Measurements from ENCODE around the gene CNIH3.

CNIH3 gene

DNA sequence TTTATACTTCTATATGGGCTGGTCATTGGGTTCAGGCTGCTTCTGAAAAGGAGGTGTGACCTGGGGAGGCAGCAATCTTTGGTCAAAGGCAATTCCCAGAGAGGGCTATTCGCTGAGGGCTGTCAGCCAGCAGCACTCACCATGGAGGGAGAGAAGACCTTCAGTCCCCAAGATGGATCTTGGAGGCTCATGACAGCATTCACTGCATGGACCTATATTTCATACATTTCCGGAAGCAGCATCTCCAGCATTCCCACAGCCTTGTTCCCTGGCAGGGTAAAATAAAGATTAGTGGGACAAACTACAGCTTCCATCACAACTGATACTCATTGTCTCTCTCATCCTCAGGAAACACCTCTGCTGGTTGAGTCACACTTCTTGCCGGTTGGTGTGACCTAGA lies 146.6 kb downstream of the CNIH3 start:
- no peaks in the 10 kb centered on the region for H3F3A ChIP-seq (ENCODE audit: insufficient read depth)
- H3K9me3 ChIP-seq (ENCODE audit: insufficient read depth, low read length), result peaks cover 10% of the 10 kb centered on the region; the same call in 1 of the 2 replicates
- H4K20me1 ChIP-seq (ENCODE audit: low read depth, low read length), result no peaks in the 10 kb centered on the region
- H3K4me2 ChIP-seq (ENCODE audit: low read depth, low read length, poor library complexity, severe bottlenecking), result no peak overlapping the region
- H3K9me2 ChIP-seq (replicated peaks; ENCODE audit: insufficient read depth, low read length), result no peaks in the 10 kb centered on the region
- H3K4me3 ChIP-seq (ENCODE audit: insufficient read depth, low read length, poor library complexity, severe bottlenecking), result no peak overlapping the region
- no peaks in the 10 kb centered on the region for H3K36me3 ChIP-seq (ENCODE audit: low read length)
- no peaks in the 10 kb centered on the region for H3K79me2 ChIP-seq (ENCODE audit: insufficient read depth, low read length)
- H2AFZ ChIP-seq (ENCODE audit: low read depth, low read length, severe bottlenecking), result no peak overlapping the region
- H3K9ac ChIP-seq (ENCODE audit: low read length), result no peak overlapping the region
- TF ChIP-seq EZH2phosphoT487 (conservative IDR thresholded peaks at IDR 0.05; ENCODE audit: low read length) (no peak), CTCF (IDR thresholded peaks at IDR 0.05; ENCODE audit: insufficient read depth, low read length, poor library complexity, severe bottlenecking) (no peak)
- H3K27me3 ChIP-seq (ENCODE audit: low read length), result 0 out of 2 replicates have a peak, but pooled peaks cover 3% of the 10 kb centered on the region
- H3K27ac ChIP-seq (ENCODE audit: low read depth, low read length), result no peak overlapping the region

GRCh38 chr1:224763126-224763775 lies 147.1 kb downstream of the CNIH3 start:
- Histone ChIP-seq H3K27me3 (ENCODE audit: low read length) (0 out of 2 replicates have a peak, but pooled peaks cover 3% of the 10 kb centered on the region), H3K9ac (ENCODE audit: low read length) (no peak overlapping the region), H3K27ac (ENCODE audit: low read depth, low read length) (no peak overlapping the region), H3K9me3 (ENCODE audit: insufficient read depth, low read length) (peaks cover 10% of the 10 kb centered on the region; the same call in 1 of the 2 replicates), H3K4me2 (ENCODE audit: low read depth, low read length, poor library complexity, severe bottlenecking) (no peak overlapping the region), H3K9me2 (replicated peaks; ENCODE audit: insufficient read depth, low read length) (no peaks in the 10 kb centered on the region), H3K79me2 (ENCODE audit: insufficient read depth, low read length) (no peaks in the 10 kb centered on the region), H3F3A (ENCODE audit: insufficient read depth) (no peaks in the 10 kb centered on the region), H2AFZ (ENCODE audit: low read depth, low read length, severe bottlenecking) (no peak overlapping the region), H3K4me3 (ENCODE audit: insufficient read depth, low read length, poor library complexity, severe bottlenecking) (no peak overlapping the region), H3K36me3 (ENCODE audit: low read length) (no peaks in the 10 kb centered on the region), H4K20me1 (ENCODE audit: low read depth, low read length) (no peaks in the 10 kb centered on the region)
- TF ChIP-seq EZH2phosphoT487 (conservative IDR thresholded peaks at IDR 0.05; ENCODE audit: low read length) (no peak), CTCF (IDR thresholded peaks at IDR 0.05; ENCODE audit: insufficient read depth, low read length, poor library complexity, severe bottlenecking) (no peak)

DNA sequence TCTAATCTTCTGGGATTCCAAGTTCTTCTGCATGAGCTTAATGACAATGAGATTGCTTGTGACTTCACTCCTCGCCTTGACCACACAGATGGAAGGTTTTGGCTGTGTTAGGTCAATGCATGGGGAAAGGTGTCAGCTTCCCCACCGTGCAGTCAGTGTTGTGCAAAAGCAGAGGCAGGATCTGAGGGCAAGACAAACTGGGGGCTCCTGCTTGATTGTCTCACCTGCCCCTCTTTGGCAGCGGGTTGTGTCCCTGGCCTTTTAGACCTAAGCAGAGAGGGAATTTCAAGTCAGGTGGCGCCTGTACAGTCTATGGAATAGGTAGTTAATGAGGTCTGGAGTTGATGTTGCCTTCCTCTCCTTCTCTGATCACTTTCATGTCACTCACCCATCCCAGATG lies 150.1 kb downstream of the CNIH3 start:
- no peak overlapping the region for H3K27ac ChIP-seq (ENCODE audit: low read depth, low read length)
- no peak for TF ChIP-seq CTCF (IDR thresholded peaks at IDR 0.05; ENCODE audit: insufficient read depth, low read length, poor library complexity, severe bottlenecking)
- TF ChIP-seq EZH2phosphoT487 (conservative IDR thresholded peaks at IDR 0.05; ENCODE audit: low read length), result no peak
- H2AFZ ChIP-seq (ENCODE audit: low read depth, low read length, severe bottlenecking), result no peak overlapping the region
- no peak overlapping the region for H3K4me2 ChIP-seq (ENCODE audit: low read depth, low read length, poor library complexity, severe bottlenecking)
- H3K9ac ChIP-seq (ENCODE audit: low read length), result no peak overlapping the region
- H3K79me2 ChIP-seq (ENCODE audit: insufficient read depth, low read length), result no peaks in the 10 kb centered on the region
- no peaks in the 10 kb centered on the region for H3K36me3 ChIP-seq (ENCODE audit: low read length)
- H4K20me1 ChIP-seq (ENCODE audit: low read depth, low read length), result no peaks in the 10 kb centered on the region
- no peaks in the 10 kb centered on the region for H3F3A ChIP-seq (ENCODE audit: insufficient read depth)
- H3K9me3 ChIP-seq (ENCODE audit: insufficient read depth, low read length), result no peaks in the 10 kb centered on the region
- no peaks in the 10 kb centered on the region for H3K9me2 ChIP-seq (replicated peaks; ENCODE audit: insufficient read depth, low read length)
- H3K27me3 ChIP-seq (ENCODE audit: low read length), result 0 out of 2 replicates have a peak, but pooled peaks cover 3% of the 10 kb centered on the region
- H3K4me3 ChIP-seq (ENCODE audit: insufficient read depth, low read length, poor library complexity, severe bottlenecking), result no peak overlapping the region
